Measurements from ENCODE around the gene URAD.

Gene URAD

GRCh38 chr13:28002886-28003698, 14.6 kb upstream of the URAD start:
- TF ChIP-seq, protein P1, sequence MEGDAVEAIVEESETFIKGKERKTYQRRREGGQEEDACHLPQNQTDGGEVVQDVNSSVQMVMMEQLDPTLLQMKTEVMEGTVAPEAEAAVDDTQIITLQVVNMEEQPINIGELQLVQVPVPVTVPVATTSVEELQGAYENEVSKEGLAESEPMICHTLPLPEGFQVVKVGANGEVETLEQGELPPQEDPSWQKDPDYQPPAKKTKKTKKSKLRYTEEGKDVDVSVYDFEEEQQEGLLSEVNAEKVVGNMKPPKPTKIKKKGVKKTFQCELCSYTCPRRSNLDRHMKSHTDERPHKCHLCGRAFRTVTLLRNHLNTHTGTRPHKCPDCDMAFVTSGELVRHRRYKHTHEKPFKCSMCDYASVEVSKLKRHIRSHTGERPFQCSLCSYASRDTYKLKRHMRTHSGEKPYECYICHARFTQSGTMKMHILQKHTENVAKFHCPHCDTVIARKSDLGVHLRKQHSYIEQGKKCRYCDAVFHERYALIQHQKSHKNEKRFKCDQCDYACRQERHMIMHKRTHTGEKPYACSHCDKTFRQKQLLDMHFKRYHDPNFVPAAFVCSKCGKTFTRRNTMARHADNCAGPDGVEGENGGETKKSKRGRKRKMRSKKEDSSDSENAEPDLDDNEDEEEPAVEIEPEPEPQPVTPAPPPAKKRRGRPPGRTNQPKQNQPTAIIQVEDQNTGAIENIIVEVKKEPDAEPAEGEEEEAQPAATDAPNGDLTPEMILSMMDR (IDR thresholded peaks at IDR 0.05), result no peak

DNA sequence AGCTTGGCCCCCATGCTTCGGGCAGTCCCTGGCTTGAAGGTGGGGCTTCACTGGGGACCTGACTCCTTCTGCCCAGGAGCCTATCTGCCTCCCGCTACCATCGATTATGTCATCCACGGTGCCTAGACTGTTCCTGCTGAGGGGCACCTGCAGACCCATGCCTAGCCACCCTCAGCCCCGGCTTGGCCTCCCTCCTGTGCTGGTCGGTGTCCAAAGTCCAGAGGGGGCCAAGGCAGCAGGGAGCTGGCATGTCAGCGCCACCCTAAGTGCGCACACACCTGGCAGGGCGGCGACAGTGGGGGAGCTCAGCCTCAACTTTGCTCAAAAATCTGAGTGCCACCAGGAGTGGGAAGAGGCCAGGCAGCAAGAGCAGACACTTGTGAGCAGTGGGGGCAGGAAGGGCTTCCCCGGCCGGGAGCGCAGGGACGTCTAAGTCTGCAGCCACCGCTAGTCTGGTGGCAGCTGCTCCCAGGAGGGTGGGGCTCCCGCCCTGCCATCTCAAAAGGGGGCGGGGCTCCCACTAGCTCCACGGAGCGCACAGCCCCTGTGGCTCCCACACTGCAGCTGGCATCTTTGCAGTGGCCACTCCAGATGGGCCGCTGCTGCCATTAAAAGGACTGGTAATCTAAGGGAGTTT, 13.5 kb upstream of the URAD start:
- TF ChIP-seq, protein P1 (IDR thresholded peaks at IDR 0.05), result no peak

- TF ChIP-seq, protein P1 (IDR thresholded peaks at IDR 0.05), result no peak
Measured at GRCh38 chr13:28001049-28001448, 12.6 kb upstream of the URAD start.

DNA sequence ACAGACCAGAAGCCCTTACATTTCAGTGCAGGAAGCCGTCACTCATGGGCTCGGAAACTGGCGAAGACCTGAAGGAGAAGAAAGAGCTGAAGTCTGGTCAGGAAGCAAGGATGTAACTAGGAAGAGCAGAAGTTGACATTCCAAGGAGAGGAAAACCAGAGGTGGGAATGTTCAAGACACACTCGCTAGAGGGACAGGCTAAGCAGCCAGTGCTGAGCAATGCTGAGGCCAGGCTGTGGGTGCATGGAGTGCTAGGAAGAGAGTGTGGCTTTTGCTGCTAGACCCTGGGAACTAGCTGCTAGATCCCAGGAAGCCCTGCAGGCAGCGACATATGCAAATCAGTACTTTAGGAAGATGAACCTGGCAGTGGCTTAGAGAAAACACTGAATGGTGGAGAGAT, 12.1 kb upstream of the URAD start:
- TF ChIP-seq, protein P1 (IDR thresholded peaks at IDR 0.05), result no peak

GRCh38 chr13:27997904-27998522, 9.5 kb upstream of the URAD start:
- TF ChIP-seq, protein P1 (IDR thresholded peaks at IDR 0.05), result peak; percentile 71

GRCh38 chr13:27991881-27992280, 3.4 kb upstream of the URAD start:
- TF ChIP-seq, protein P1 (IDR thresholded peaks at IDR 0.05), result no peak

- TF ChIP-seq, protein P1 (IDR thresholded peaks at IDR 0.05), result no peak
Measured at GRCh38 chr13:27985600-27985999, 2.9 kb downstream of the URAD start.
